22Rv1 (cell line): ENCODE data around the gene SGPP1.

Experiments
- CTCF ChIP-seq: fragments of 450-650 bp; IDR thresholded peaks from 2 replicates; pipeline ENCODE4 v1.5.1; 2017; ENCODE audit warnings: mild to moderate bottlenecking
- ZFX ChIP-seq: fragments of 450-650 bp; IDR thresholded peaks from 2 replicates; pipeline ENCODE4 v1.6.1; 2017; ENCODE audit warnings: antibody characterized with exemption, borderline replicate concordance

GRCh38 chr14:63745272-63745671, 17.4 kb upstream of the SGPP1 start:
- TF ChIP-seq CTCF (no peak), ZFX (no peak)
